ENCODE data around the gene NDUFS8.

Gene NDUFS8

GRCh38 chr11:68014157-68014946, 16.1 kb upstream of the NDUFS8 start:
- no peaks in the 10 kb centered on the region for H3K4me1 ChIP-seq
- no peaks in the 10 kb centered on the region for H3K36me3 ChIP-seq (ENCODE audit: control insufficient read depth, insufficient read depth, low read length)
- no peaks in the 10 kb centered on the region for H3K27me3 ChIP-seq (ENCODE audit: control insufficient read depth, insufficient read depth, low read length)
- H3K4me3 ChIP-seq (ENCODE audit: low read depth, low read length), result no peak overlapping the region
- no peak overlapping the region for H3K4me2 ChIP-seq (ENCODE audit: low read length)
- no peak overlapping the region for H3K27ac ChIP-seq
- H2AFZ ChIP-seq, result no peak overlapping the region
- TF ChIP-seq CTCF (IDR thresholded peaks at IDR 0.05), result no peak
- no peaks in the 10 kb centered on the region for H3K79me2 ChIP-seq
- H3K9ac ChIP-seq, result no peak overlapping the region
- H3K9me3 ChIP-seq (ENCODE audit: control insufficient read depth, low read length), result no peaks in the 10 kb centered on the region

GRCh38 chr11:68014947-68015447, 15.5 kb upstream of the NDUFS8 start:
- no peaks in the 10 kb centered on the region for H3K36me3 ChIP-seq (ENCODE audit: control insufficient read depth, insufficient read depth, low read length)
- H3K79me2 ChIP-seq, result no peaks in the 10 kb centered on the region
- H3K4me2 ChIP-seq (ENCODE audit: low read length), result no peak overlapping the region
- H3K27me3 ChIP-seq (ENCODE audit: control insufficient read depth, insufficient read depth, low read length), result no peaks in the 10 kb centered on the region
- no peak for TF ChIP-seq CTCF (IDR thresholded peaks at IDR 0.05)
- H3K9me3 ChIP-seq (ENCODE audit: control insufficient read depth, low read length), result no peaks in the 10 kb centered on the region
- no peak overlapping the region for H3K9ac ChIP-seq
- no peaks in the 10 kb centered on the region for H3K4me1 ChIP-seq
- H3K27ac ChIP-seq, result no peak overlapping the region
- no peak overlapping the region for H2AFZ ChIP-seq
- no peak overlapping the region for H3K4me3 ChIP-seq (ENCODE audit: low read depth, low read length)

- H3K4me1 ChIP-seq, result no peaks in the 10 kb centered on the region
- H3K79me2 ChIP-seq, result no peaks in the 10 kb centered on the region
Observed at GRCh38 chr11:68015467-68015866, 15.0 kb upstream of the NDUFS8 start.

GRCh38 chr11:68016161-68016903, 14.1 kb upstream of the NDUFS8 start:
- no peak for TF ChIP-seq CTCF (IDR thresholded peaks at IDR 0.05)
- no peaks in the 10 kb centered on the region for H3K4me1 ChIP-seq
- H3K4me2 ChIP-seq (ENCODE audit: low read length), result no peak overlapping the region
- no peaks in the 10 kb centered on the region for H3K36me3 ChIP-seq (ENCODE audit: control insufficient read depth, insufficient read depth, low read length)
- no peak overlapping the region for H3K27ac ChIP-seq
- no peaks in the 10 kb centered on the region for H3K27me3 ChIP-seq (ENCODE audit: control insufficient read depth, insufficient read depth, low read length)
- no peaks in the 10 kb centered on the region for H3K9me3 ChIP-seq (ENCODE audit: control insufficient read depth, low read length)
- no peak overlapping the region for H3K4me3 ChIP-seq (ENCODE audit: low read depth, low read length)
- H3K9ac ChIP-seq, result no peak overlapping the region
- H3K79me2 ChIP-seq, result no peaks in the 10 kb centered on the region
- H2AFZ ChIP-seq, result no peak overlapping the region

More at GRCh38 chr11:68015467-68015866, 15.0 kb upstream of the NDUFS8 start:
- H2AFZ ChIP-seq, result no peak overlapping the region
- H3K9ac ChIP-seq, result no peak overlapping the region
- no peaks in the 10 kb centered on the region for H3K9me3 ChIP-seq (ENCODE audit: control insufficient read depth, low read length)
- no peak overlapping the region for H3K4me3 ChIP-seq (ENCODE audit: low read depth, low read length)
- no peaks in the 10 kb centered on the region for H3K36me3 ChIP-seq (ENCODE audit: control insufficient read depth, insufficient read depth, low read length)
- no peak overlapping the region for H3K27ac ChIP-seq
- no peaks in the 10 kb centered on the region for H3K27me3 ChIP-seq (ENCODE audit: control insufficient read depth, insufficient read depth, low read length)
- no peak for TF ChIP-seq CTCF (IDR thresholded peaks at IDR 0.05)
- H3K4me2 ChIP-seq (ENCODE audit: low read length), result no peak overlapping the region
